ENCODE results near the gene MYLIP. TPM values are rescaled to one million over a fixed set of nuclear protein-coding genes. Genes with fewer than 3 reads are reported as not detected.

MYLIP gene
- total and polyA plus RNA-seq, 8 donors: 27.8 to 58.1 (median 50.9) TPM

DNA sequence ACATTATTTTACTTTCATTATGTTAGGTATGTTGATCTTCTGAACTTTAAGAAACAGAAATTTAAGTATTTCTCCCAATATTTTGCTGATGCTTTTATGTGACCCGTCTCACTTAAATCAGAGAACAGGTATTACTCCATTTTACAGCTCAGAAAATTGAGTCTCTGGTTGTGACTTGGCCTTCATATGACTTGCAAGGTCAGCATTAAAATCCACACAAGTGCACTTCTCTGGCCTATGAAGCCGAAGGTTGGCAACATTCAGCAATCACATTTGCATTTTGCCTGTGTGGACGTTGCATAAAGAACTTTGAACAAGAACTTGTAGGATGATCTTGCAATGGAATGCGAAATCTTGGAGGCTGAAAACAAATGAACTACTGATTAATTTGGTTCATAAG is 10.1 kb upstream of the MYLIP start:
- ATAC-seq (no peak), DNase-seq (no peak)
- Histone ChIP-seq H3K4me1 (no peaks in the 10 kb centered on the region), H3K27ac (no peak overlapping the region), H3K9me3 (no peaks in the 10 kb centered on the region), H3K4me3 (no peak overlapping the region), H3K36me3 (no peaks in the 10 kb centered on the region), H3K27me3 (no peaks in the 10 kb centered on the region)
- TF ChIP-seq, protein P1, sequence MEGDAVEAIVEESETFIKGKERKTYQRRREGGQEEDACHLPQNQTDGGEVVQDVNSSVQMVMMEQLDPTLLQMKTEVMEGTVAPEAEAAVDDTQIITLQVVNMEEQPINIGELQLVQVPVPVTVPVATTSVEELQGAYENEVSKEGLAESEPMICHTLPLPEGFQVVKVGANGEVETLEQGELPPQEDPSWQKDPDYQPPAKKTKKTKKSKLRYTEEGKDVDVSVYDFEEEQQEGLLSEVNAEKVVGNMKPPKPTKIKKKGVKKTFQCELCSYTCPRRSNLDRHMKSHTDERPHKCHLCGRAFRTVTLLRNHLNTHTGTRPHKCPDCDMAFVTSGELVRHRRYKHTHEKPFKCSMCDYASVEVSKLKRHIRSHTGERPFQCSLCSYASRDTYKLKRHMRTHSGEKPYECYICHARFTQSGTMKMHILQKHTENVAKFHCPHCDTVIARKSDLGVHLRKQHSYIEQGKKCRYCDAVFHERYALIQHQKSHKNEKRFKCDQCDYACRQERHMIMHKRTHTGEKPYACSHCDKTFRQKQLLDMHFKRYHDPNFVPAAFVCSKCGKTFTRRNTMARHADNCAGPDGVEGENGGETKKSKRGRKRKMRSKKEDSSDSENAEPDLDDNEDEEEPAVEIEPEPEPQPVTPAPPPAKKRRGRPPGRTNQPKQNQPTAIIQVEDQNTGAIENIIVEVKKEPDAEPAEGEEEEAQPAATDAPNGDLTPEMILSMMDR (IDR thresholded peaks at IDR 0.05): no peak
- intact Hi-C loops (cut with DNase I): no loop called here

DNA sequence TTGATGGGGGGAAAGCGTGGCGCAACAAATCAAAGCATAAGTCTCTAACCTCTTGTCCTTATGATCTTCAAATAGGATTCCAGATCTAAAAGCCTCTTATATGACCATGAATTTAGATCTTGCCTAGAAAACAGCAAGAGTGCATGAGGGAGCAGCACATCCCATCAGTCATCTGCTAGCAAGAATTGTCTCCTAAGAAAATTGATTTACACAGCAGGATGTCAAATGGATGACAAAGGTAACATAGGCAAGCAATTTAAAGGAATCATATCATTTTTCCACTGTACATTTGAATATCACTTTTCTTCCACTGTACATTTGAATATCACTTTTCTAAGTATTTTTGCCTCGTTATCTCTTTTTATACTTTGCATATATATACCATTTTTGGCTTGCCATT is 7.5 kb upstream of the MYLIP start:
- Histone ChIP-seq H3K4me3 (no peak overlapping the region), H3K9me3 (no peaks in the 10 kb centered on the region), H3K27me3 (no peaks in the 10 kb centered on the region), H3K4me1 (no peaks in the 10 kb centered on the region), H3K36me3 (no peaks in the 10 kb centered on the region), H3K27ac (no peak overlapping the region)
- intact Hi-C loops (cut with DNase I): no loop called here
- TF ChIP-seq, protein P1 (IDR thresholded peaks at IDR 0.05): no peak
- no peak for DNase-seq
- no peak for ATAC-seq

DNA sequence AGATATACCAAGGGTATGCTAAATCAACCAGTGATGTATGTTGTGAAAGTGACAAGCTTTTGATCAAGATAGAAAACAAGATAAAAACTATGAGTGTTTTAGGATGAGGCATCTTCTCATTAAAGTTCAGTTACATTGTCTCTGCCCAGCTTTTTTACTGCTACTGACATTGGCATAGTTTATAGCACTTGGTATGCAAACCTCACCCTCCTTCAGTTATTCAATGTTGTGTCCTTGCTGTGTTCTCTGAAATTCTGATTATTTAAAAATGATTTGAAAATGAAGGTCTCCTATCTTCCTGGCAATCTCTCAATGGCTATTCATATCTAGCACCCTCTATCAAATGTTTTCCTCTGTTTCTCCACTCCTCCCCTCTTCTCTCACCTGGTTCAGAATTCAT is 6.7 kb upstream of the MYLIP start:
- Histone ChIP-seq H3K27ac (no peak overlapping the region), H3K36me3 (no peaks in the 10 kb centered on the region), H3K27me3 (no peaks in the 10 kb centered on the region), H3K4me3 (no peak overlapping the region), H3K9me3 (no peaks in the 10 kb centered on the region), H3K4me1 (no peaks in the 10 kb centered on the region)
- ATAC-seq (no peak), DNase-seq (no peak)
- TF ChIP-seq, protein P1 (IDR thresholded peaks at IDR 0.05): no peak
- intact Hi-C loops (cut with DNase I): no loop called here

DNA sequence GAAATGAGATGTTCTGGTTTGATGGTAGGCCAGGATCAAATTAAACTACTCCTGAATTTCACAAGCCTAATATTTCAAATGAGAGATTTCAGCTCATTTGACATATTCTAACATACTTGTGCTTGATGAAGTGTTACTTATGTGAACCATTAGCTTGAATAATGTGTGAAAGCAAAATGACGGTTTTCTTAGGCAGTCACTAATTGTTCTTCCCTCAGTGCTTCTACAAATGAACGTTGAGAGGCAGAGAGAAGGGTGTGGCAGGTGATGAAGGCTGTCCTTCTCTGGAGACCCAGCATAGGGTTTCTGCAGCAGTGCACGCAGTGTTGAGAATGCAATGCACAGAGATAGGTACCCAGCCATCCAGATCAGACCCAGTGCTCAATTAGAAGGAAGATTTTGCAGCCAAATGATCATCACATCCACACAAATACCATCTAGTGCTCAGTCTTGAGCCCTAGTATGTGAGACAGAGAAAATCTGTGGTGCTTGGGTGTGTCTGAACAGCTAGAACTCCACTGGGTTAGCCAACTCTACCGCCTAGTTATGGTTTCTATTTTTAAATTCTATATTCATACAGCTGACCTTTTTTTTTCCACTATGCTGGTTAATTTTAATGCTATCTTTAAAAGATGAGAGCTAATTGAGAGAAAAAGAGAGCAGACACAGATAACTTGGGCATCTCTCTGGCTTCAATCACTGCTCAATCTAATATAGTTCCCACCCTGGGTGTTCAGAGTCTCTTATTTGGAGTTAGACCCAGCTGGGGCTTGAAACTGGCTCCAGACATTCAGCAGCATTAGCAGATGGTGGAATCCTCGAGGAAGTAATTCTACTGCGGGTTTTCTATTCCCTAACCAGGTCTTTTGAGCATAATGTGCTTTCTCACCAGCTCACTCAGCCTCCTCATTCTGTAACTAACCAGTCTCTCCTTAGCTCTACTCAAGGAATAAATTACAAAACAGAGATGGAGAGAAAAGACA is 4.4 kb upstream of the MYLIP start:
- ATAC-seq: no peak
- Histone ChIP-seq H3K9me3 (no peaks in the 10 kb centered on the region), H3K36me3 (no peaks in the 10 kb centered on the region), H3K4me3 (no peak overlapping the region), H3K4me1 (peaks cover 0 to 5% of the 10 kb centered on the region in 2 donors), H3K27me3 (no peaks in the 10 kb centered on the region), H3K27ac (no peak overlapping the region)
- intact Hi-C loops (cut with DNase I): no loop called here
- TF ChIP-seq, protein P1 (IDR thresholded peaks at IDR 0.05): no peak
- no peak for DNase-seq

DNA sequence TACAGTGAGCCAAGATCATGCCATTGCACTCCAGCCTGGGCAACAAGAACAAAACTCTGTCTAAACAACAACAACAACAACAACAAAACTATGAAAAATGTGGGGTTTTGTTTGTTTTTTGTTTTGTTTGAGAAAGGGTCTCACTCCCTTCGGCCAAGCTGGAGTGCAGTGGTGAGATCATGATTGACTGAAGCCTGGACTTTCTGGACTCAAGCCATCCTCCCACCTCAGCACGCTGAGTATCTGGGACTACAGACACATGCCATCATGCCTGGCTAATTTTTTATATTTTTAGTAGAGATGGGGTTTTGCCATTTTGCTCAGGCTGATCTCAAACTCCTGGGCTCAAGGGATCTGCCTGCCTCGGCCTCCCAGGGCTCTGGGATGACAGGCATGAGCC is 2.8 kb upstream of the MYLIP start:
- Histone ChIP-seq H3K4me3 (no peak overlapping the region), H3K9me3 (no peaks in the 10 kb centered on the region), H3K36me3 (no peaks in the 10 kb centered on the region), H3K27me3 (no peaks in the 10 kb centered on the region), H3K27ac (no peak overlapping the region), H3K4me1 (peaks cover 0 to 15% of the 10 kb centered on the region in 2 donors)
- intact Hi-C loops (cut with DNase I): no loop called here
- ATAC-seq: no peak
- TF ChIP-seq, protein P1 (IDR thresholded peaks at IDR 0.05): no peak
- no peak for DNase-seq
